Lower leg skin (tissue), 4 donors: ENCODE measurements around the gene SEZ6. TPM values are rescaled to one million over a fixed set of nuclear protein-coding genes. Genes with fewer than 3 reads are reported as not detected.
A peak's percentile ranks its signal among the peaks of the same experiment; 100 is the strongest.

Experiments
- DNase-seq, 2 donors: peaks; one replicate each; pipeline ENCODE4 v3.0.0-alpha.2; 2019; ENCODE audit warnings: low spot score in 2 of 2
- H3K4me3 ChIP-seq: fragments of 200-600 bp; sonication (generic); 2 replicates; pipeline ENCODE4 v1.5.1; 2017; ENCODE audit warnings: mild to moderate bottlenecking, low read depth; ENCODE audit not compliant: poor library complexity, severe bottlenecking
- POLR2A ChIP-seq, 2 donors: fragments of 450-650 bp; IDR thresholded peaks; one replicate each; pipeline ENCODE4 v1.6.1; 2016 to 2017; ENCODE audit warnings: antibody characterized with exemption in 2 of 2, mild to moderate bottlenecking in 1 of 2, moderate library complexity in 1 of 2
- WGBS, 2 donors: methylation state at CpG; one replicate each; pipeline ENCODE4 v1.1.5; 2018; 5-methylcytosine and 5-hydroxymethylcytosine counted together
- intact Hi-C: fragments of 100-400 bp; cut with DNase I; formaldehyde crosslinking; loops from one replicate; pipeline ENCODE4 v1.15.0; 2023; ENCODE audit warnings: low total_unique reads
- total RNA-seq, 4 donors: library from RNA; depleted of rRNA; stranded (reverse); fragments of >200 nt; gene quantifications; one replicate each; pipeline ENCODE4 v1.1.0, GENCODE V29; 2016
- TF ChIP-seq, protein P1 (sequence below), 3 donors: fragments of 450-650 bp; IDR thresholded peaks; one replicate each; pipeline ENCODE4 v1.5.1; 2016; ENCODE audit warnings: antibody characterized with exemption in 3 of 3, mild to moderate bottlenecking in 3 of 3, moderate library complexity in 2 of 3

Gene SEZ6
- total RNA-seq, 4 donors from 2014 or later, result not detected

DNA sequence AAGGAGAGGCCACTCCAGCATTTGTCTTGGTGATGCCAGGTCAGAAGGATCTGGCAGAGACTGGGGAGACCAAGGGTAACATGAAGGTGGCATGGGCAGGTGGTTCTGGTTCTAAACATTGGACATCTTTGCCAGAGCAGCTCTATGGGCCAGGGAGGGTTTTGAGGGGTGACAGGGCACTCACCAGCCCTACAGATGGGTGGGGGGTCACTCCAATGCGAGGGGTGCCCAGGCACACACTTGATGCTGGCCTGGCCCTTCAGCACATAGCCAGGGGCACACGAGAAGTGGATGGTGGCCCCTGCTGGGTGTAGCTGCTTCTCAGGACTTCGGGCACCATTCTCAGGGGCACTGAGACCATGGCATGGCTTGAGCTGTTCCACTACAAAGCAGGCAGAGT lies 49.0 kb downstream of the SEZ6 start:
- TF ChIP-seq, protein P1, sequence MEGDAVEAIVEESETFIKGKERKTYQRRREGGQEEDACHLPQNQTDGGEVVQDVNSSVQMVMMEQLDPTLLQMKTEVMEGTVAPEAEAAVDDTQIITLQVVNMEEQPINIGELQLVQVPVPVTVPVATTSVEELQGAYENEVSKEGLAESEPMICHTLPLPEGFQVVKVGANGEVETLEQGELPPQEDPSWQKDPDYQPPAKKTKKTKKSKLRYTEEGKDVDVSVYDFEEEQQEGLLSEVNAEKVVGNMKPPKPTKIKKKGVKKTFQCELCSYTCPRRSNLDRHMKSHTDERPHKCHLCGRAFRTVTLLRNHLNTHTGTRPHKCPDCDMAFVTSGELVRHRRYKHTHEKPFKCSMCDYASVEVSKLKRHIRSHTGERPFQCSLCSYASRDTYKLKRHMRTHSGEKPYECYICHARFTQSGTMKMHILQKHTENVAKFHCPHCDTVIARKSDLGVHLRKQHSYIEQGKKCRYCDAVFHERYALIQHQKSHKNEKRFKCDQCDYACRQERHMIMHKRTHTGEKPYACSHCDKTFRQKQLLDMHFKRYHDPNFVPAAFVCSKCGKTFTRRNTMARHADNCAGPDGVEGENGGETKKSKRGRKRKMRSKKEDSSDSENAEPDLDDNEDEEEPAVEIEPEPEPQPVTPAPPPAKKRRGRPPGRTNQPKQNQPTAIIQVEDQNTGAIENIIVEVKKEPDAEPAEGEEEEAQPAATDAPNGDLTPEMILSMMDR (IDR thresholded peaks at IDR 0.05), result no peak
- no peak for TF ChIP-seq POLR2A (IDR thresholded peaks at IDR 0.05)
- intact Hi-C loops, result no loop called here
- 71 to 97% methylated on average over 3 of the region's 3 CpGs for WGBS, 2 donors
- DNase-seq, result no peak
- no peak overlapping the region for H3K4me3 ChIP-seq

DNA sequence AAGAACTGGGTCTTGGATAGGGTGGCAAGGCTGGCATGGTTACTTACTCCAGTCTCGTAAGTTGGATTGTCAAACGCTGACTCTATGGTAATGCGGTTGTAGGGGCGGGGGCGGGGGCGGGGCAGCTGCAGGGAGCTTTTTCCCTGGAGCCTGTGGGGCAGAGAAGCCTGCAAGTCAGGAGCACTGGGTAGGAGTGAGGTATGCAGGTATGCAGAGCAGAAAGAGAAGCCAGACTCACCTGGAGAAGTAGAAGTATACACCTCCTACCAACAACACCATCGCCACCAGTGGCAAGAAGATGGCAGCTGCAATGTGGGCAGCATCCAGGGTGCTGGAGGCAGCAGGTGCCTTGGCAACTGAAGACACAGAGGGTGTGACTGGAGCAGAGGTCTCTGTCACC lies 49.7 kb downstream of the SEZ6 start:
- no peak overlapping the region for H3K4me3 ChIP-seq
- DNase-seq, result no peak
- WGBS, 2 donors, result 61 to 68% methylated on average over 7 of the region's 7 CpGs
- TF ChIP-seq, protein P1 (IDR thresholded peaks at IDR 0.05), result no peak
- TF ChIP-seq POLR2A (IDR thresholded peaks at IDR 0.05), result no peak
- intact Hi-C loops, result no loop called here

DNA sequence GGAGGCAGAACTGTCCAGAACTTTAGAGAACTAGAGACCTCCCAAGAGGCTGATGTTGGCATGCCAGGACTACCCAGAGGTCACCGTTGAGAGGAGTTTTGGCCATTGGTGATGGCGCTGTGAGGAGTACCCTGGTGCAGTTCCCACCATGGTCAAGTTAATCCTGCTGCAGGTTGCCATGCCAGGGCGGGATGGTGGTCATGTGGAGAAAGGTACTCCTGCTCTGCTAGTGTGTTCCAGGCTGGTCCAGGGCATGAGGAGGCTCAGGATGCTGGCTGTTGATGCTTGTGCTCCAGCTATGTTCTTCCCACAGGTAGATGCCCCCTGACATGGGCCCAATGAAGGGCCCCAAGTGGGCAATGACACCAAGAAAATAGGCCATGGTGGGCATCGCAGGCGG lies 50.4 kb downstream of the SEZ6 start:
- WGBS, 2 donors, result 88 to 98% methylated on average over 4 to 5 of the region's 5 CpGs
- no peak overlapping the region for H3K4me3 ChIP-seq
- no peak for TF ChIP-seq POLR2A (IDR thresholded peaks at IDR 0.05)
- TF ChIP-seq, protein P1 (IDR thresholded peaks at IDR 0.05), result no peak
- intact Hi-C loops, result no loop called here
- DNase-seq, result no peak

DNA sequence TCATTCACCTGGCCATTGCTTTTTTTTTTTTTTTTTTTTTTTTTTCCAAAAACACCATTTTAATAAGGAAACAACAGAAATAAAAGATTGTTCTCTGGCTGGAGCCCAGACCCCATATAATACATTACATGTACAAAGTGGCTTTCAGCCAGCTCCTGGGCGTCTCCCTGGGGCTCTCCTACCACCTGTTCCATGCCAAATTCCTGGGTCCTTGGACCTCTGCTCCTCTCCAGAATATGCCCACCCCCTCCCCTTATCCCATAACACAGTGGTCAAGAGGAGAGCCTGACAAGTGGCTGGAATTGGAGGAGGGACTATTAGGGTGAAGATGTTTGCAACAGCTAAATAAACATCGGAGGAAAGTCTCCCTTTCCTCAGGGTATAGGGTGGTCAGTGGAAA lies 50.9 kb downstream of the SEZ6 start:
- intact Hi-C loops, result no loop called here
- no peak for DNase-seq
- TF ChIP-seq, protein P1 (IDR thresholded peaks at IDR 0.05), result no peak
- TF ChIP-seq POLR2A (IDR thresholded peaks at IDR 0.05), result no peak
- H3K4me3 ChIP-seq, result no peak overlapping the region
- WGBS, 2 donors, result 87 to 90% methylated on average over 2 of the region's 2 CpGs

DNA sequence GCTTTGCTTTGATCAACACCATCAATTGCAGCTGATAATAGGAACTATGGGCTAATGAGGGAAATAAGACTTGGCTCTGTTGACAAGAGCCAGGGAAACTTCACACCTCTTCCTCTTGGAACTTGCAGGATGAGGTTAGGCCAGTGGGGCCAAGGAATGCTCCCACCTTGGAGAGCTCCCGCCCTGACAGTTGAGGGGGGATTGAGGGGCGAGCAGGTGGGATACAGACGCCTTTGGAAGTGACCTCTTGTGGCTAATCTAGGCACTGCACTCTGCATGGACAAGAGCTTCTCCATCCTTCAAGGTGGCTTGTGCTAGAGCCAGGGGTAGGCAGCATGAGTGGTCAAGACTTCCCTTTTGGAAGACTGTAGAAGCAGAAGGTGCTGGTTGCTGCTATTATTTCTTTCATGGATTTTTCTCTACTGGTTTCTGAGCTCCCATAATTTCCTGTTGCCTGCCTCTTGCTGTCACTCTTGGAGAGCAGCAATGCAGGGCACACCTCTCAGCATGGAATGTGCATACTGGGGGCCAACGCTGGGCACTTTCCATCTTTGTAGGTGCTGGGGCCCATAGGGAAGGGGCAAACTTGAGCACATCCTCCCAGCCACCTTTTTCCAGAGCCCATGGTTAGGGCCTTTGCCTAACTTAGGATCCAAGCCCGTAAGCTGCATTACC lies 52.3 kb downstream of the SEZ6 start:
- 32 to 49% methylated on average over 5 of the region's 5 CpGs for WGBS, 2 donors
- no peak overlapping the region for H3K4me3 ChIP-seq
- TF ChIP-seq POLR2A (IDR thresholded peaks at IDR 0.05), result no peak
- TF ChIP-seq, protein P1 (IDR thresholded peaks at IDR 0.05), result peak in 1 of 3 donors; percentile 22
- peak; percentile 46 to 89 for DNase-seq
- intact Hi-C loops, result no loop called here
